ENCODE data around the gene C1QL4. TPM values are rescaled to one million over a fixed set of nuclear protein-coding genes. Genes with fewer than 3 reads are reported as not detected.

The C1QL4 gene
- total and polyA plus RNA-seq, 9 of the 15 experiments (the other 6 are each of a cell fraction or from before 2014, with no cell fraction given) = 0.08 to 2.1 (median 0.31) TPM

DNA sequence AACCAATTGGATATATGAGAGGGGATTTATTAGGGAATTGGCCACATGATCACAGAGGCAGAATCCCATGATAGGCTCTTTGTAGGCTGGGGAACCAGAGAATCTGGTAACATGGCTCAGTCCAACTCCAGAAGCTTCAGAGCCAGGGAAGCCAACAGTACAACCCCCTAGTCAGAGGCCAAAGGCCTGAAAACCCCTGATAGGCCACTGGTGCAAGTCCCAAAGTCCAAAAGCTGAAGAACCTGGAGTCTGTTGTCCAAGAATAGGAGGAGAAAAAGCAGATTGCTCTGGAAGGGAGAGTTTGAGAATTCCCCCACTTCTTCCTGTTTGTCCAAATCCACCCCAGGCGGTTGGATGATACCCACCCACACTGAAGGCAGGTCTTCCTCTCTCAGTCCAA is 22.2 kb downstream of the C1QL4 start:
- in situ Hi-C loops (cut with MboI) = no loop called here
- no peak overlapping the region for H3K4me3 ChIP-seq
- H4K20me1 ChIP-seq (replicated peaks; ENCODE audit: control insufficient read depth, insufficient read depth, low read length) = no peaks in the 10 kb centered on the region

More for the DNA sequence above, 22.2 kb downstream of the C1QL4 start:
- H3K27ac ChIP-seq (ENCODE audit: extremely low read depth, low read depth, low read length) = no peak overlapping the region
- no peaks in the 10 kb centered on the region for H3K27me3 ChIP-seq (ENCODE audit: control insufficient read depth in 2 of 2, insufficient read depth in 2 of 2, low read length in 2 of 2)
- no peak overlapping the region for H2AFZ ChIP-seq (ENCODE audit: low read depth, low read length)
- H3K4me1 ChIP-seq (replicated peaks in 1 of 2; ENCODE audit: control insufficient read depth in 2 of 2, insufficient read depth in 2 of 2, low read length in 2 of 2) = no peaks in the 10 kb centered on the region; a peak in 2 of 5 replicates
- ATAC-seq (no peak; the same call in 1 of the 3 replicates), FAIRE-seq (no peak), DNase-seq (ENCODE audit: extremely low read depth in 1 of 4, low spot score in 3 of 4) (no peak)
- H3K9me1 ChIP-seq (ENCODE audit: control insufficient read depth, insufficient read depth, low read length) = no peaks in the 10 kb centered on the region
- 70% methylated on average over 1 of the region's 1 CpG for WGBS (ENCODE audit: insufficient coverage, low coverage, missing lambda C conversion rate)
- intact Hi-C loops (cut with micrococcal nuclease) = no loop called here
- CTCF ChIA-PET (ENCODE audit: low intra/inter-chr PET ratio) = no interaction called here
- BruUV-seq (replicated peaks) = no TSS peak
- TF ChIP-seq AFF4 (CRISPR knock-in tag; IDR thresholded peaks at IDR 0.05) (no peak), SAFB2 (IDR thresholded peaks at IDR 0.05; ENCODE audit: borderline replicate concordance, low read depth, low read length, severe bottlenecking) (no peak), PRDM10 (IDR thresholded peaks at IDR 0.05; ENCODE audit: partially characterized antibody) (peak; percentile 45)
- H3K36me3 ChIP-seq (ENCODE audit: control insufficient read depth, insufficient read depth, low read length) = no peaks in the 10 kb centered on the region
- H3K9me3 ChIP-seq (replicated peaks; ENCODE audit: control insufficient read depth, insufficient read depth, low read depth, low read length) = no peaks in the 10 kb centered on the region
- POLR2A ChIA-PET = interaction anchor here (0.6 kb wide), 1 partner anchor 80 kb away, joined by 3 read pairs; no protein-coding TSS in a partner anchor
- H3K9ac ChIP-seq (ENCODE audit: insufficient read depth in 1 of 2, low read depth in 2 of 2, low read length in 2 of 2) = no peak overlapping the region; a peak in 1 of 4 replicates
- no peaks in the 10 kb centered on the region for H3K79me2 ChIP-seq (ENCODE audit: control insufficient read depth, insufficient read depth, low read length)
- H3K4me2 ChIP-seq (ENCODE audit: insufficient read depth, low read length) = no peak overlapping the region

All from K562 (cell line).